ENCODE data around the gene ALKBH2. TPM values are rescaled to one million over a fixed set of nuclear protein-coding genes. Genes with fewer than 3 reads are reported as not detected.

The ALKBH2 gene
- total RNA-seq, 1 donor from 2014 or later, result 18.6 TPM

- Histone ChIP-seq H3K4me1 (no peaks in the 10 kb centered on the region), H3K27ac (no peak overlapping the region), H3K36me3 (no peaks in the 10 kb centered on the region), H3K27me3 (no peaks in the 10 kb centered on the region), H3K4me3 (no peak overlapping the region), H3K9me3 (no peaks in the 10 kb centered on the region)
- intact Hi-C loops (cut with DNase I), result no loop called here
- no peak for DNase-seq (ENCODE audit: low spot score in 2 of 2)
- no peak for TF ChIP-seq CTCF (IDR thresholded peaks at IDR 0.05)
Observed at GRCh38 chr12:109125791-109126190, 32.5 kb upstream of the ALKBH2 start.

DNA sequence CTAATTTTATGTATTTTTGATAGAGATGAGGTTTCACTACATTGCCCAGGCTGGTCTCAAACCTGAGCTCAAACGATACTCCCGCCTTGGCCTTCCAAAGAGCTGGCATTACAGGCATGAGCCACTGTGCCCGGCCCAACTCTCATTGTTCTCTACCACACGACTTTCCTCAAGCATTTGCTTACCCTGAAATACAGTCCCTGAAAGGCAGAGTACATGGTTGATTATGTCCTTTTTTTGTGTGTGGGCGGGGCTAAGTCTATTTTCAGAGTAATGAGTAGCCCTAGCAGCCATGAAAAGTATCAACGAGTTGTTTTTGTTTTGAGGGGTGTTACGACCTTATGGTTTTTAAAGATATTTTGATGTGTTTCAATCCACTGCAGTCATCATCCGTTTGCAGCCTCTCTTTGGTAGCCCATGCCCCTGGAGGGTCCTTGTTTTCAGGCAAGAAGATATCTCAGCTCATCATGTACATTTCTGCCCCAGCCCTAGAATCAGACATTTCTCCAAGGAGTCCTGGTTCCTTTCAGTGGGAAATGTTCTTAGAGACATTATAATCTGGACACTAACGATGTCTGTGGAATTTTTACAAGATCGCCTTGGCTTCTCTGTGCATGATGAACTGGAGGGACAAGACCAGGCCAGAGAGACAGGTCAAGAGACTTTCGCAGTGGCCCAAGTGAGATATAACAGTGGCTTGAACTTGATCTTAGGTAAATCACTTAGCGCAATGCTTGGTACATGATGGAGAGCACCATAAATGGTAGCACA lies 31.8 kb upstream of the ALKBH2 start:
- H3K27ac ChIP-seq, result no peak overlapping the region
- H3K9me3 ChIP-seq, result no peaks in the 10 kb centered on the region
- no peaks in the 10 kb centered on the region for H3K36me3 ChIP-seq
- H3K4me3 ChIP-seq, result no peak overlapping the region
- no peak for DNase-seq (ENCODE audit: low spot score in 2 of 2)
- intact Hi-C loops (cut with DNase I), result no loop called here
- H3K27me3 ChIP-seq, result no peaks in the 10 kb centered on the region
- TF ChIP-seq CTCF (IDR thresholded peaks at IDR 0.05), result no peak
- H3K4me1 ChIP-seq, result no peaks in the 10 kb centered on the region

GRCh38 chr12:109121346-109121880 lies 28.1 kb upstream of the ALKBH2 start:
- Histone ChIP-seq H3K36me3 (no peaks in the 10 kb centered on the region), H3K4me1 (peaks cover 0 to 7% of the 10 kb centered on the region in 2 donors), H3K4me3 (no peak overlapping the region), H3K27ac (no peak overlapping the region), H3K9me3 (no peaks in the 10 kb centered on the region), H3K27me3 (no peaks in the 10 kb centered on the region)
- TF ChIP-seq CTCF (IDR thresholded peaks at IDR 0.05), result no peak
- intact Hi-C loops (cut with DNase I), result no loop called here
- DNase-seq (ENCODE audit: low spot score in 2 of 2), result no peak

GRCh38 chr12:109120557-109120956 lies 27.3 kb upstream of the ALKBH2 start:
- Histone ChIP-seq H3K4me1 (peaks cover 0 to 12% of the 10 kb centered on the region in 2 donors), H3K27me3 (no peaks in the 10 kb centered on the region), H3K36me3 (no peaks in the 10 kb centered on the region), H3K4me3 (no peak overlapping the region), H3K9me3 (no peaks in the 10 kb centered on the region), H3K27ac (no peak overlapping the region)
- no peak for DNase-seq (ENCODE audit: low spot score in 2 of 2)
- intact Hi-C loops (cut with DNase I), result no loop called here
- TF ChIP-seq CTCF (IDR thresholded peaks at IDR 0.05), result no peak

DNA sequence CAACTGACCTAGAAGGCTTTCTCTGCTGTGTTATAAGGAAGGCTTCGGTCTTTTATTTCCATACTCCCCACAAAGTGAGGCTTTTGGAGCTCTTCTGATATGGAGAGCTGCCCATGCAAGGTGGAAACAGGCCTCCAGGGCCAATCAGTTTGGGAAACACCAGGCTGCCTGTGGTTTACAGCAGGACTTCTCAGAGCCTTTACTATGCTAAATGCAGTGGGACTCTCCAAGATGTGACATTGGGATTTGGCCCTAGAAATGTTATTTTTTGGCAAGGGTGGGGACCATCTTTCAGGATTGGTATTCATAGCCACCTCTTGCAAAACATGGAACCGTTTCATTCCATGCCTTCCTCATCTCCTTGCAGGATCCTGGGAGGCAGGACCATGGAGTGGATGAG lies 26.8 kb upstream of the ALKBH2 start:
- Histone ChIP-seq H3K9me3 (no peaks in the 10 kb centered on the region), H3K4me1 (peaks cover 0 to 15% of the 10 kb centered on the region in 2 donors), H3K27me3 (no peaks in the 10 kb centered on the region), H3K4me3 (no peak overlapping the region), H3K36me3 (no peaks in the 10 kb centered on the region), H3K27ac (no peak overlapping the region)
- DNase-seq (ENCODE audit: low spot score in 2 of 2), result no peak
- intact Hi-C loops (cut with DNase I), result no loop called here
- TF ChIP-seq CTCF (IDR thresholded peaks at IDR 0.05), result no peak
